Naive thymus-derived CD8-positive, alpha-beta T cell (primary cell): ENCODE data around the gene C5AR2. TPM values are rescaled to one million over a fixed set of nuclear protein-coding genes. Genes with fewer than 3 reads are reported as not detected.
"Not testable (repeated sequence)": the region's sequence is repeated elsewhere in the genome, so short reads cannot be mapped to it uniquely, and the experiment has no call there.

Experiments
- ATAC-seq, 2 donors: fragments of 150-1000 bp; cut with Tn5 transposase in 1 of 2; sonication (Bioruptor Pico), chemical (Tn5 transposase) in 1 of 2; 1 replicate in 1 of 2; 2 replicates in 1 of 2; pipeline ENCODE4 v1.10.0; 2021; ENCODE audit warnings: mild to moderate bottlenecking in 2 of 2, moderate library complexity in 2 of 2
- POLR2A ChIA-PET: fragments of 350-600 bp; sonication (Branson Sonifier 250); formaldehyde crosslinking; loops from one replicate; lab custom pipeline; 2021; ENCODE audit warnings: antibody characterized with exemption; lab: Charles Lee
- DNase-seq, 10 donors: peaks; one replicate each; pipeline versions ENCODE4 v3.0.0 to v3.0.0-alpha.2; 2020 to 2022
- H3K27ac Mint-ChIP-seq, 10 donors: one replicate each; pipeline ENCODE4 v1.8.0; 2020 to 2022; ENCODE audit warnings: mild to moderate bottlenecking in 10 of 10, mixed read lengths in 10 of 10, moderate library complexity in 4 of 10, inconsistent platforms in 1 of 10
- H3K27me3 Mint-ChIP-seq, 5 donors: one replicate each; pipeline ENCODE4 v1.8.0; 2021 to 2022; ENCODE audit warnings: mixed read lengths in 5 of 5
- H3K36me3 Mint-ChIP-seq, 3 donors: one replicate each; pipeline ENCODE4 v1.8.0; 2020 to 2022; ENCODE audit warnings: mixed read lengths in 3 of 3, mild to moderate bottlenecking in 2 of 3, inconsistent platforms in 1 of 3
- H3K4me1 Mint-ChIP-seq, 4 donors: one replicate each; pipeline ENCODE4 v1.8.0; 2021 to 2022; ENCODE audit warnings: mixed read lengths in 4 of 4
- H3K4me3 Mint-ChIP-seq, 10 donors: one replicate each; pipeline ENCODE4 v1.8.0; 2020 to 2022; ENCODE audit warnings: mild to moderate bottlenecking in 10 of 10, mixed read lengths in 10 of 10, moderate library complexity in 6 of 10, inconsistent platforms in 1 of 10
- H3K9me3 Mint-ChIP-seq, 9 donors: one replicate each; pipeline ENCODE4 v1.8.0; 2020 to 2022; ENCODE audit warnings: mixed read lengths in 9 of 9, mild to moderate bottlenecking in 3 of 9, inconsistent platforms in 1 of 9, moderate library complexity in 1 of 9
- polyA plus RNA-seq, 3 donors: library from polyadenylated mRNA; unstranded; fragments of 300-500 nt; fragmentation: Illumina TruSeq; gene quantifications; one replicate each; pipeline ENCODE4 v1.2.3, GENCODE V29; 2021
- total RNA-seq, 8 experiments: library from RNA in 2 of 8; stranded (reverse) in 2 of 8; gene quantifications; one replicate each; pipeline ENCODE4 v1.2.3 and lab custom pipeline; 2021 to 2026

The C5AR2 gene
- total and polyA plus RNA-seq, 5 experiments from 2014 or later: 0.29 to 0.30 TPM; not detected in 3

DNA sequence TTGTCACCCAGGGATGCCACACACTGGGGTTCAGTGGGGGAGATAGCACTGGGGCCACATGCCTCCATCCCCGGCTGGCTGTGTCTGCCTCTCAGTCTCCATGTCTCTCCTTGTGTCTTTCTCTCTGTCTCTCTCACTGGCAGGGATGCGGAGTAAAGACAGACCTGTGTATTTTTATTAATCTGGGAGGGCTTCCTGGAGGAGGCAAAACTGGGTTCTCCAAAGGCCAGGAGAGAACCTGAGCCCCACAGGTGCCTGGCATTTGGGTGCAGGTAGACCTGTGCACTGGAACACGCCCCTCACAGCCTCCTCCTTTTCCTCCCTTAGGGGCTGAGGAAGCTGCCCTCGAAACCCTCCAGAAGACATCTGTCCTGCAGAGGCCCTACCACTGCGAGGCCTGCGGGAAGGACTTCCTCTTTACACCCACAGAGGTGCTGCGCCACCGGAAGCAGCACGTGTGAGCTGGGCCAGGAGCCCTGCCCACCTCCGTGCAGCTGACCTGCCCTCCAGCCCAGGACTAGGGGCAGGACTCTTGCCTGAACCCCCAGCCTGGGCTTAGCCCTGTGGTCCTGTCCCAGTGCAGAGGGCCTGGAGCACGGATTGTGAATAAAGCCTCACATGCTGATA, 49.8 kb downstream of the C5AR2 start:
- H3K4me1 Mint-ChIP-seq: peaks cover 8 to 25% (median 23%) of the 10 kb centered on the region in 4 donors
- DNase-seq: peak in 4 of 10 donors; percentile 7 to 30 (median 16)
- ATAC-seq: peak; percentile 66 to 70
- H3K27me3 Mint-ChIP-seq: no peaks in the 10 kb centered on the region
- H3K36me3 Mint-ChIP-seq: peaks cover 4 to 37% (median 12%) of the 10 kb centered on the region in 3 donors
- POLR2A ChIA-PET: no interaction called here
- no peaks in the 10 kb centered on the region for H3K9me3 Mint-ChIP-seq
- peak overlapping the region in 4 of 10 donors; percentile 4 to 64 (median 50) for H3K4me3 Mint-ChIP-seq
- peak overlapping the region; percentile 58 to 97 (median 82) for H3K27ac Mint-ChIP-seq

DNA sequence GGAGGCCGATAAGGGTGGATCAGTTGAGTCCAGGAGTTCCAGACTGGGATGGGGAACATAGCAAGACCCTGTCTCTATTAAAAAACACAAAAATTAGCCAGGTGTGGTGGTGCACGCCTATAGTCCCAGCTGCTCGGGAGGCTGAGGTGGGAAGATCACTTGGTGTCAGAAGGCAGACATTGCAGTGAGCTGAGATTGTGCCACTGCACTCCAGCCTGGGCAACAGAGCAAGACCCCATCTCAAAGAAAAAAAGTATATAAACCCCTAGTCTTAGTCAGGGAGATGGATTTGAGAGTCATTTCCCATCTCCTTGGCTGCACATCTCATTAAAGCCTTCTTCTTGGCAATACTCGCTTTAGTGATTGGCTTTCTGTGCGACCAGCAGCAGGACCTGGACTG, 51.9 kb downstream of the C5AR2 start:
- ATAC-seq, H3K9me3 Mint-ChIP-seq, H3K27me3 Mint-ChIP-seq, DNase-seq: not testable (repeated sequence)
- POLR2A ChIA-PET: interaction anchor here (0.6 kb wide), 1 partner anchor 287 kb away, joined by 3 read pairs; no protein-coding TSS in a partner anchor
- H3K27ac Mint-ChIP-seq: peak overlapping the region in 5 of 10 donors; percentile 26 to 61 (median 49)
- peaks cover 4 to 26% (median 12%) of the 10 kb centered on the region in 3 donors for H3K36me3 Mint-ChIP-seq
- peak overlapping the region in 1 of 10 donors; percentile 24 for H3K4me3 Mint-ChIP-seq
- H3K4me1 Mint-ChIP-seq: peaks cover 8 to 25% (median 23%) of the 10 kb centered on the region in 4 donors

DNA sequence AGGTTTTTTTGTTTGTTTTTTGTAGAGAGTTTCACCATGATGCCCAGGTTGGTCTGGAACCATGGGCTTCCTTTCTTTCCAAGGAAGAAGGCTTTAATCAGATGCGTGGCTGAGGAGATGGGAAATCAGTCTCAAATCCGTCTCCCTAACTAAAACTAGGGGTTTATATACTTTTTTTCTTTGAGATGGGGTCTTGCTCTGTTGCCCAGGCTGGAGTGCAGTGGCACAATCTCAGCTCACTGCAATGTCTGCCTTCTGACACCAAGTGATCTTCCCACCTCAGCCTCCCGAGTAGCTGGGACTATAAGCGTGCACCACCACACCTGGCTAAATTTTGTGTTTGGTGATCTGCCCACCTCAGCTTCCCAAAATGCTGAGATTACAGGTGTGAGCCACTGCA, 52.6 kb downstream of the C5AR2 start:
- POLR2A ChIA-PET: interaction anchor here (0.6 kb wide), 1 partner anchor 286 kb away, joined by 3 read pairs; no protein-coding TSS in a partner anchor

DNA sequence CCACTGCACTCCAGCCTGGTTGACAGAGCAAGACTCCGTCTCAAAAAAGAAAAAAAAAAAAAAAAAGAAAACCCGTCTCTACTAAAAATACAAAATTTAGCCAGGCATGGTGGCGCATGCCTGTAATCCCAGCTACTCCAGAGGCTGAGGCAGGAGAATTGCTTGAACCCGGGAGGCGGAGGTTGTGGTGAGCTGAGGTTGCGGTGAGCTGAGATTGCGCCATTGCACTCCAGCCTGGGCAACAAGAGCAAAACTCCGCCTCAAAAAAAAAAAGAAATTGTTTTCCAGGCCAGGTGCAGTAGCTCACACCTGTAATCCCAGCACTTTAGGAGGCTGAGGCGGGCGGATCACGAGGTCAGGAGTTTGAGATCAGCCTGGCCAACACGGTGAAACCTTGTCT, 54.6 kb downstream of the C5AR2 start:
- not testable (repeated sequence) for H3K27ac Mint-ChIP-seq, H3K36me3 Mint-ChIP-seq, H3K27me3 Mint-ChIP-seq, ATAC-seq, H3K4me3 Mint-ChIP-seq, DNase-seq, H3K9me3 Mint-ChIP-seq
- POLR2A ChIA-PET: interaction anchor here (0.7 kb wide), 1 partner anchor 161 kb away, joined by 6 read pairs; no protein-coding TSS in a partner anchor
- H3K4me1 Mint-ChIP-seq: peaks cover 6 to 23% (median 21%) of the 10 kb centered on the region in 4 donors

More for the DNA sequence above, 52.6 kb downstream of the C5AR2 start:
- not testable (repeated sequence) for ATAC-seq, H3K27me3 Mint-ChIP-seq, H3K27ac Mint-ChIP-seq, H3K4me3 Mint-ChIP-seq, H3K9me3 Mint-ChIP-seq, DNase-seq
- peaks cover 8 to 26% (median 24%) of the 10 kb centered on the region in 4 donors for H3K4me1 Mint-ChIP-seq
- H3K36me3 Mint-ChIP-seq: peaks cover 4 to 22% (median 12%) of the 10 kb centered on the region in 3 donors

DNA sequence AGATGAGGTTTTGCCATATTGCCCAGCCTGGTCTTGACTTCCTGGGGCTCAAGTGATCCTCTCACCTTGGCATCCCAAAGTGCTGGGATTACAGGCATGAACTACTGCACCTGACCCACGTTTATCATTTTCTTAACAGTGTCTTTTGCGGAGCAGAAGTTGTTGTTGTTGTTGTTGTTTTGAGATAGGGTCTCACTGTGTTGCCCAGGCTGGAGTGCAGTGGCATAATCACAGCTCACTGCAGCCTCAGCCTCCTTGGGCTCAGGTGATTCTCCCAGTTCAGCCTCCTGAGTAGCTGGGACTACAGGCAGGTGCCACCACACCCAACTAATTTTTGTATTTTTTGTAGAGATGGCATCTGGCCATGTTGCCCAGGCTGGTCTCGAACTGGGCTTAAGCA, 55.6 kb downstream of the C5AR2 start:
- DNase-seq, H3K4me3 Mint-ChIP-seq, H3K27me3 Mint-ChIP-seq, POLR2A ChIA-PET, H3K36me3 Mint-ChIP-seq, ATAC-seq, H3K9me3 Mint-ChIP-seq: not testable (repeated sequence)
- Mint-ChIP-seq H3K27ac (peak overlapping the region in 1 of 10 donors; percentile 68), H3K4me1 (peaks cover 3 to 16% (median 13%) of the 10 kb centered on the region in 4 donors)

DNA sequence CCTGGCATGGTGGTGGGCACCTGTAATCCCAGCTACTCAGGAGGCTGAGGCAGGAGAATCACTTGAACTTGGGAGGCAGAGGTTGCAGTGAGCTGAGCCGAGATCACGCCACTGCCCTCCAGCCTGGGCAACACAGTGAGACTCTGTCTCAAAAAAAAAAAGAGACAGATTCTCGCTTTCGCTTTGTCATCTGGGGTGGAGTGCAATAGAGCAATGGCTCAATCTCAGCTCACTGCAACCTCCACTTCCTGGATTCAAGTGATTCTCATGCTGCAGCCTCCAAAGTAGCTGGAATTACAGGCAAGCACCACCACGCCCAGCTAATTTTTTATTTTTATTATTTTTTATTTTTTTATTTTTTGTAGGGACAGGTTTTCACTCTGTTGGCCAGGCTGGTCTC, 56.7 kb downstream of the C5AR2 start:
- H3K9me3 Mint-ChIP-seq, H3K36me3 Mint-ChIP-seq, H3K27ac Mint-ChIP-seq, ATAC-seq, H3K4me1 Mint-ChIP-seq, H3K4me3 Mint-ChIP-seq, DNase-seq, POLR2A ChIA-PET: not testable (repeated sequence)
- peaks cover 2 to 12% (median 7%) of the 10 kb centered on the region in 5 donors for H3K27me3 Mint-ChIP-seq

DNA sequence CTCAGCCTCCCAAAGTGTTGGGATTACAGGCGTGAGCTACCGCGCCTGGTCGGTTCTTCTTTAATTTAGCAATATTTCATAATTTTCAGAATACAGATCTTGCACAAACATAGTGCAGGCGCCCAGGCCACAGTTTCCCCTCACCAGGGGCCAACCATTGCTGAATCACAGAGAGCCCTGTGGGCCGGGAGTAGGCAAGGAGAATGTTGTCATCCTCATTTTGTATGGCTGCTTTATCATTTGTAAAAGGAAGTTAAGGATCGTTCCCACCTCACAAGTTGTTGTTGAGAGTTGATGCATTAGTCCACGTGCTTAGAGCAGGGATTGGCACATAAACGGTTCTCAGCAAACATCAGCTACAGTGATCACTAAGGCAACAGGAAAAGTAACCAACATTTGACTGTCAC, 57.2 kb downstream of the C5AR2 start:
- H3K4me1 Mint-ChIP-seq: peaks cover 3 to 7% (median 6%) of the 10 kb centered on the region in 4 donors
- peaks cover 4 to 16% (median 11%) of the 10 kb centered on the region in 5 donors for H3K27me3 Mint-ChIP-seq
- POLR2A ChIA-PET: no interaction called here
- ATAC-seq: no peak
- DNase-seq: no peak
- H3K36me3 Mint-ChIP-seq: no peaks in the 10 kb centered on the region
- no peak overlapping the region for H3K27ac Mint-ChIP-seq
- H3K4me3 Mint-ChIP-seq: peak overlapping the region in 1 of 10 donors; percentile 24
- no peaks in the 10 kb centered on the region for H3K9me3 Mint-ChIP-seq

DNA sequence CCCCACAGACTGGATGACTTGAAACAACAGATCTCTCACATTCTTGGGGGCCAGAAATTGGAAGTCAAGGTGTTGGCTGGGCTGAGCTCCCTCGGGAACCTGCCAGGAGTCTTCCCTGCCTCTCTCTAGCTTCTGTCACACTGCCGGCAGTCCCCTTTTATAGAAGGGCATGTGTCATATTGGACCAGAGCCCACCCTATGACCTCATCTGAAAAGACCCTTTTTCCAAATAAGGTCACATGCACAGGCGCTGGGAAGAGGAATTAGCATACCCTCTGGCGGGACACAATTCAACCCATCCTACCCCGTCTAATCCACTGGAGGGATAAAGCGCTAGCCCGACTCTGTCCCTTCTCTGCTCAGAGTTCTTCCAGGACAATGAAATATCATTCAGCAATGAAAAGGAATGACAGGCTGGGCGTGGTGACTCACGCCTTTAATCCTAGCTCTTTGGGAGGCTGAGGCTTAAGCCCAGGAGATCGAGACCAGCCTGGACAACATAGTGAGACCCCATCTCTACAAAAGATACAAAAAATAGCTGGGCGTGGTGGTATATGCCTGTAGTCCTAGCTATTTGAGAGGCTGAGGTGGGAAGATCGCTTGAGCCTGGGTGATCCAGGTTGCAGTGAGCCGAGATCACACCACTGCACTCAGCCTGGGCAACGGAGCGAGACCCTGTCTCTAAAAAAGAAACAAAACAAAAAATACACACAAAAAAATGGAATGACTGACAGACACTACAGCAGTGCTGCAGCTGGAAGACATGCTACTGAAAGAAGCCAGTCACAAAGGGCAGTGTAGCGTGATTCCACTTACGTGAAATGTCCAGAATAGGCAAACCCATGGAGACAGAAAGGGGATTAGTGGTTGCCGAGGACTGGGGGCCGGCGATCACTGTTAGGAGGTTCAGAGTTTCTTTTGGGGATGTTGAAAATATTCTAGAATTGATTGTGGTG, 58.8 kb downstream of the C5AR2 start:
- POLR2A ChIA-PET: interaction anchor here (0.5 to 0.6 kb wide), 3 partner anchors 73 to 135 kb away, joined by 3 to 8 read pairs (median 4); no protein-coding TSS in a partner anchor

DNA sequence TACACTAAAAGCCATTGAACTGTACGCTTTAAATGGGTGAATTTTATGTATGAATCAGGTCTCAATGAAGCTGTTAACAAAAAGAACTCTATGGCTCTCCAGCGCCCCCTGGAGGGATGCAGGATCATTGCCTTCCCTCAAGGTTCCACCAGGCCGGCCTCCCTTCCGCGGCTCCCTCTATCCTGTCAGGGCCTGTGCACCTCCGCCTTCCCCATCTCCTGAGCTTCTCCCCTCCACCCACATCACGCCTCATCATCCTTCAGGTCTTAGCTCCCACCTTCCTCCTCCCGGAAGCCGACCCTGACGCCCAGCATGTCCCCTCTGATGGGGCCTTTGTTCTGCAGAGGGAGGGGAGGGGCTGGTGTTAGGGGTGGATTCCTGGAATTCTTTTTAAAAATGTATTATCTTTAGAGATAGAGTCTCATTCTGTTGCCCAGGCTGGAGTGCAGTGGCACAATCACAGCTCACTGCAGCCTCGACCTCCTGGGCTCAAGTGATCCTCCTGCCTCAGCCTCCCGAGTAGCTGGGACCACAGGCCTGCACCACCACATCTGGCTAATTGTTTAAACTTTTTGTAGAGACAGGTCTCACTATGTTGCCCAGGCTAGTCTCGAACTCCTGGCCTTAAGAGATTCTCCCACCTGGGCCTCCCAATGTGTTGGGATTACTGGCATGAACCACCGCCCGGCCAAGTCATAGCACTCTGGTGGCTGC, 59.7 kb downstream of the C5AR2 start:
- peak; percentile 59 to 87 (median 76) for DNase-seq
- peak; percentile 76 to 87 for ATAC-seq
- H3K36me3 Mint-ChIP-seq: no peaks in the 10 kb centered on the region
- H3K27me3 Mint-ChIP-seq: peaks cover 7 to 24% (median 20%) of the 10 kb centered on the region in 5 donors
- peak overlapping the region in 4 of 10 donors; percentile 24 to 89 (median 52) for H3K27ac Mint-ChIP-seq
- no peaks in the 10 kb centered on the region for H3K9me3 Mint-ChIP-seq
- no peak overlapping the region for H3K4me3 Mint-ChIP-seq
- POLR2A ChIA-PET: interaction anchor here (0.5 kb wide), 1 partner anchor 134 kb away, joined by 4 read pairs; no protein-coding TSS in a partner anchor
- H3K4me1 Mint-ChIP-seq: peaks cover 3 to 7% (median 6%) of the 10 kb centered on the region in 4 donors

More for the DNA sequence above, 58.8 kb downstream of the C5AR2 start:
- Mint-ChIP-seq H3K27ac (peak overlapping the region in 1 of 10 donors; percentile 63), H3K4me1 (peaks cover 3 to 7% (median 6%) of the 10 kb centered on the region in 4 donors), H3K27me3 (peaks cover 7 to 20% (median 16%) of the 10 kb centered on the region in 5 donors), H3K36me3 (no peaks in the 10 kb centered on the region), H3K9me3 (no peaks in the 10 kb centered on the region), H3K4me3 (no peak overlapping the region)
- ATAC-seq (no peak), DNase-seq (no peak)
